ENCODE results near the gene OCIAD2. TPM values are rescaled to one million over a fixed set of nuclear protein-coding genes. Genes with fewer than 3 reads are reported as not detected.

OCIAD2 gene
- total and polyA plus RNA-seq, 4 donors = 8.5 to 159 (median 26.5) TPM

DNA sequence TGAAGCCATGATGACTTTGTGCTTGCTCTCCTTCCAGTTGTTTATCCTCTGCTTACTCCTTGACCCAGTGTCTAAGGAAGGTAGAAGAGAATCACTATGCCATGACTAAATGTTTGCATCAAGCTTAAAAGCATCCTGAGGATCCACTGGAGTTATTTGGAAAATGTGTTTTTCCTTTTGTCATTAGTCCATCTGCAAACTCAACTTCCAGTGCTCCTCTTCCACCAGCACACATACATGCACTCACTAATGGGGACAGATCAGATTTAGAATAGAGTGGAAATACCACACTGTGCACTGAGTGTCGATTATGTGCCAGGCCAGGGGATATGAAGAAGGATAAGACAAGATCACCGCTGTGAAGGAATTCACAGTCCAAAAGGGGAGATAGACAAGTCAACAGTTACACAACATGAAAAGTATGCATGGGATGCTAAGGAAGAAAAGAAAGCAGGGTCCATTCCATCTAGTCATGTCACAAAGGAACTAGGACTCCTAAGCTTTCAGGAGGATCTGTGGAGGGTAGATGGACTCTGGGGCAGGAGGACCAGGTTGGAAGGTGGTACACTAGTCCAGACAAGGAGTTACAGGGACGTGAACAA is 1.9 kb downstream of the OCIAD2 start:
- no peak overlapping the region for H3K4me3 ChIP-seq (ENCODE audit: low read depth in 1 of 3, low read length in 3 of 3)
- TF ChIP-seq, protein P1, sequence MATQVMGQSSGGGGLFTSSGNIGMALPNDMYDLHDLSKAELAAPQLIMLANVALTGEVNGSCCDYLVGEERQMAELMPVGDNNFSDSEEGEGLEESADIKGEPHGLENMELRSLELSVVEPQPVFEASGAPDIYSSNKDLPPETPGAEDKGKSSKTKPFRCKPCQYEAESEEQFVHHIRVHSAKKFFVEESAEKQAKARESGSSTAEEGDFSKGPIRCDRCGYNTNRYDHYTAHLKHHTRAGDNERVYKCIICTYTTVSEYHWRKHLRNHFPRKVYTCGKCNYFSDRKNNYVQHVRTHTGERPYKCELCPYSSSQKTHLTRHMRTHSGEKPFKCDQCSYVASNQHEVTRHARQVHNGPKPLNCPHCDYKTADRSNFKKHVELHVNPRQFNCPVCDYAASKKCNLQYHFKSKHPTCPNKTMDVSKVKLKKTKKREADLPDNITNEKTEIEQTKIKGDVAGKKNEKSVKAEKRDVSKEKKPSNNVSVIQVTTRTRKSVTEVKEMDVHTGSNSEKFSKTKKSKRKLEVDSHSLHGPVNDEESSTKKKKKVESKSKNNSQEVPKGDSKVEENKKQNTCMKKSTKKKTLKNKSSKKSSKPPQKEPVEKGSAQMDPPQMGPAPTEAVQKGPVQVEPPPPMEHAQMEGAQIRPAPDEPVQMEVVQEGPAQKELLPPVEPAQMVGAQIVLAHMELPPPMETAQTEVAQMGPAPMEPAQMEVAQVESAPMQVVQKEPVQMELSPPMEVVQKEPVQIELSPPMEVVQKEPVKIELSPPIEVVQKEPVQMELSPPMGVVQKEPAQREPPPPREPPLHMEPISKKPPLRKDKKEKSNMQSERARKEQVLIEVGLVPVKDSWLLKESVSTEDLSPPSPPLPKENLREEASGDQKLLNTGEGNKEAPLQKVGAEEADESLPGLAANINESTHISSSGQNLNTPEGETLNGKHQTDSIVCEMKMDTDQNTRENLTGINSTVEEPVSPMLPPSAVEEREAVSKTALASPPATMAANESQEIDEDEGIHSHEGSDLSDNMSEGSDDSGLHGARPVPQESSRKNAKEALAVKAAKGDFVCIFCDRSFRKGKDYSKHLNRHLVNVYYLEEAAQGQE (IDR thresholded peaks at IDR 0.05) = no peak
- no peak for TF ChIP-seq SP1 (IDR thresholded peaks at IDR 0.05)
- TF ChIP-seq GABPA (IDR thresholded peaks at IDR 0.05 in 1 of 2, conservative IDR thresholded peaks at IDR 0.05 in 1 of 2) = no peak
- no peak for TF ChIP-seq RAD21 (IDR thresholded peaks at IDR 0.05)
- TF ChIP-seq FOXA2 (IDR thresholded peaks at IDR 0.05) = no peak
- no peak for TF ChIP-seq EGR1 (IDR thresholded peaks at IDR 0.05; ENCODE audit: low read depth in 2 of 2)
- no peak for TF ChIP-seq NR2F2 (IDR thresholded peaks at IDR 0.05)
- TF ChIP-seq, protein P2, sequence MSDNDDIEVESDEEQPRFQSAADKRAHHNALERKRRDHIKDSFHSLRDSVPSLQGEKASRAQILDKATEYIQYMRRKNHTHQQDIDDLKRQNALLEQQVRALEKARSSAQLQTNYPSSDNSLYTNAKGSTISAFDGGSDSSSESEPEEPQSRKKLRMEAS (IDR thresholded peaks at IDR 0.05) = no peak
- TF ChIP-seq, protein P3, sequence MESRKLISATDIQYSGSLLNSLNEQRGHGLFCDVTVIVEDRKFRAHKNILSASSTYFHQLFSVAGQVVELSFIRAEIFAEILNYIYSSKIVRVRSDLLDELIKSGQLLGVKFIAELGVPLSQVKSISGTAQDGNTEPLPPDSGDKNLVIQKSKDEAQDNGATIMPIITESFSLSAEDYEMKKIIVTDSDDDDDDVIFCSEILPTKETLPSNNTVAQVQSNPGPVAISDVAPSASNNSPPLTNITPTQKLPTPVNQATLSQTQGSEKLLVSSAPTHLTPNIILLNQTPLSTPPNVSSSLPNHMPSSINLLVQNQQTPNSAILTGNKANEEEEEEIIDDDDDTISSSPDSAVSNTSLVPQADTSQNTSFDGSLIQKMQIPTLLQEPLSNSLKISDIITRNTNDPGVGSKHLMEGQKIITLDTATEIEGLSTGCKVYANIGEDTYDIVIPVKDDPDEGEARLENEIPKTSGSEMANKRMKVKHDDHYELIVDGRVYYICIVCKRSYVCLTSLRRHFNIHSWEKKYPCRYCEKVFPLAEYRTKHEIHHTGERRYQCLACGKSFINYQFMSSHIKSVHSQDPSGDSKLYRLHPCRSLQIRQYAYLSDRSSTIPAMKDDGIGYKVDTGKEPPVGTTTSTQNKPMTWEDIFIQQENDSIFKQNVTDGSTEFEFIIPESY (IDR thresholded peaks at IDR 0.05) = no peak
- no peak for TF ChIP-seq TAF1 (conservative IDR thresholded peaks at IDR 0.05)
- no peak for TF ChIP-seq RXRA (IDR thresholded peaks at IDR 0.05)
- TF ChIP-seq HNF4A (conservative IDR thresholded peaks at IDR 0.05) = no peak
- no peak for TF ChIP-seq YY1 (IDR thresholded peaks at IDR 0.05)
- TF ChIP-seq, protein P4, sequence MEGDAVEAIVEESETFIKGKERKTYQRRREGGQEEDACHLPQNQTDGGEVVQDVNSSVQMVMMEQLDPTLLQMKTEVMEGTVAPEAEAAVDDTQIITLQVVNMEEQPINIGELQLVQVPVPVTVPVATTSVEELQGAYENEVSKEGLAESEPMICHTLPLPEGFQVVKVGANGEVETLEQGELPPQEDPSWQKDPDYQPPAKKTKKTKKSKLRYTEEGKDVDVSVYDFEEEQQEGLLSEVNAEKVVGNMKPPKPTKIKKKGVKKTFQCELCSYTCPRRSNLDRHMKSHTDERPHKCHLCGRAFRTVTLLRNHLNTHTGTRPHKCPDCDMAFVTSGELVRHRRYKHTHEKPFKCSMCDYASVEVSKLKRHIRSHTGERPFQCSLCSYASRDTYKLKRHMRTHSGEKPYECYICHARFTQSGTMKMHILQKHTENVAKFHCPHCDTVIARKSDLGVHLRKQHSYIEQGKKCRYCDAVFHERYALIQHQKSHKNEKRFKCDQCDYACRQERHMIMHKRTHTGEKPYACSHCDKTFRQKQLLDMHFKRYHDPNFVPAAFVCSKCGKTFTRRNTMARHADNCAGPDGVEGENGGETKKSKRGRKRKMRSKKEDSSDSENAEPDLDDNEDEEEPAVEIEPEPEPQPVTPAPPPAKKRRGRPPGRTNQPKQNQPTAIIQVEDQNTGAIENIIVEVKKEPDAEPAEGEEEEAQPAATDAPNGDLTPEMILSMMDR (IDR thresholded peaks at IDR 0.05; ENCODE audit: low read depth, low read length, missing input control) = no peak
- no peak for TF ChIP-seq JUND (IDR thresholded peaks at IDR 0.05)
- TF ChIP-seq, protein P5, sequence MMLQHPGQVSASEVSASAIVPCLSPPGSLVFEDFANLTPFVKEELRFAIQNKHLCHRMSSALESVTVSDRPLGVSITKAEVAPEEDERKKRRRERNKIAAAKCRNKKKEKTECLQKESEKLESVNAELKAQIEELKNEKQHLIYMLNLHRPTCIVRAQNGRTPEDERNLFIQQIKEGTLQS (IDR thresholded peaks at IDR 0.05) = no peak
- TF ChIP-seq HNF4G (IDR thresholded peaks at IDR 0.05) = no peak
- TF ChIP-seq FOXA1 (IDR thresholded peaks at IDR 0.05) = no peak
- 96% methylated on average over 3 of the region's 3 CpGs for WGBS

More for the DNA sequence above, 1.9 kb downstream of the OCIAD2 start:
- Histone ChIP-seq H3K36me3 (ENCODE audit: control insufficient read depth in 4 of 4, insufficient read depth in 3 of 4, low read depth in 1 of 4, low read length in 3 of 4) (peaks cover 2 to 24% (median 11%) of the 10 kb centered on the region in 4 donors), H3K9me3 (ENCODE audit: control insufficient read depth in 4 of 4, low read length in 3 of 4) (no peaks in the 10 kb centered on the region), H3K27me3 (ENCODE audit: control insufficient read depth in 4 of 4, insufficient read depth in 4 of 4, low read length in 3 of 4) (no peaks in the 10 kb centered on the region), H3K4me1 (ENCODE audit: control insufficient read depth in 4 of 4, insufficient read depth in 4 of 4, low read length in 3 of 4) (peaks cover 7 to 26% (median 16%) of the 10 kb centered on the region in 4 donors), H3K27ac (ENCODE audit: low read depth in 1 of 2, low read length in 2 of 2) (peak overlapping the region; percentile 68 to 81), H3K9ac (ENCODE audit: low read depth in 1 of 2, low read length in 2 of 2) (no peak overlapping the region)
- DNase-seq (ENCODE audit: low spot score) = no peak
